ENCODE results near the gene LDAH. TPM values are rescaled to one million over a fixed set of nuclear protein-coding genes. Genes with fewer than 3 reads are reported as not detected.
A peak's percentile ranks its signal among the peaks of the same experiment; 100 is the strongest.

Gene LDAH
- total RNA-seq, 2 experiments from 2014 or later = 27.0 to 32.8 TPM

DNA sequence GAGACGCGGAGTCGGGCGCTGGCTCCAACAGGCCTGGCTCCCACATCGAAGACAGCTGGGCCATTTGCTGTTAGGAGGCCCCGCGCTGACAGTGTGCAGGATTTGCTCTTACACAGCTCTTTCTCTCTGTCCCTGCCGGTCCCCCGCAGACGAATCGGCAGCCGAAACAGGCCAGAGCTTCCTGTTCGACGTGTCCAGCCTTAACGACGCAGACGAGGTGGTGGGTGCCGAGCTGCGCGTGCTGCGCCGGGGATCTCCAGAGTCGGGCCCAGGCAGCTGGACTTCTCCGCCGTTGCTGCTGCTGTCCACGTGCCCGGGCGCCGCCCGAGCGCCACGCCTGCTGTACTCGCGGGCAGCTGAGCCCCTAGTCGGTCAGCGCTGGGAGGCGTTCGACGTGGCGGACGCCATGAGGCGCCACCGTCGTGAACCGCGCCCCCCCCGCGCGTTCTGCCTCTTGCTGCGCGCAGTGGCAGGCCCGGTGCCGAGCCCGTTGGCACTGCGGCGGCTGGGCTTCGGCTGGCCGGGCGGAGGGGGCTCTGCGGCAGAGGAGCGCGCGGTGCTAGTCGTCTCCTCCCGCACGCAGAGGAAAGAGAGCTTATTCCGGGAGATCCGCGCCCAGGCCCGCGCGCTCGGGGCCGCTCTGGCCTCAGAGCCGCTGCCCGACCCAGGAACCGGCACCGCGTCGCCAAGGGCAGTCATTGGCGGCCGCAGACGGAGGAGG, 152.4 kb downstream of the LDAH start:
- Mint-ChIP-seq H3K27ac (no peak overlapping the region), H3K4me1 (peaks cover 3% of the 10 kb centered on the region), H3K27me3 (peaks cover 43% of the 10 kb centered on the region), H3K4me3 (no peak overlapping the region), H3K9me3 (ENCODE audit: low read depth) (no peaks in the 10 kb centered on the region), H3K36me3 (ENCODE audit: low read depth) (no peaks in the 10 kb centered on the region)
- intact Hi-C loops (cut with DNase I, micrococcal nuclease) = no loop called here
- POLR2A ChIA-PET = no interaction called here
- no peak for ATAC-seq
- DNase-seq = no peak
- CTCF ChIA-PET = interaction anchor here (0.6 to 1.6 kb wide), 5 partner anchors 9 to 293 kb away, joined by 3 to 5 read pairs (median 3); no protein-coding TSS in a partner anchor

DNA sequence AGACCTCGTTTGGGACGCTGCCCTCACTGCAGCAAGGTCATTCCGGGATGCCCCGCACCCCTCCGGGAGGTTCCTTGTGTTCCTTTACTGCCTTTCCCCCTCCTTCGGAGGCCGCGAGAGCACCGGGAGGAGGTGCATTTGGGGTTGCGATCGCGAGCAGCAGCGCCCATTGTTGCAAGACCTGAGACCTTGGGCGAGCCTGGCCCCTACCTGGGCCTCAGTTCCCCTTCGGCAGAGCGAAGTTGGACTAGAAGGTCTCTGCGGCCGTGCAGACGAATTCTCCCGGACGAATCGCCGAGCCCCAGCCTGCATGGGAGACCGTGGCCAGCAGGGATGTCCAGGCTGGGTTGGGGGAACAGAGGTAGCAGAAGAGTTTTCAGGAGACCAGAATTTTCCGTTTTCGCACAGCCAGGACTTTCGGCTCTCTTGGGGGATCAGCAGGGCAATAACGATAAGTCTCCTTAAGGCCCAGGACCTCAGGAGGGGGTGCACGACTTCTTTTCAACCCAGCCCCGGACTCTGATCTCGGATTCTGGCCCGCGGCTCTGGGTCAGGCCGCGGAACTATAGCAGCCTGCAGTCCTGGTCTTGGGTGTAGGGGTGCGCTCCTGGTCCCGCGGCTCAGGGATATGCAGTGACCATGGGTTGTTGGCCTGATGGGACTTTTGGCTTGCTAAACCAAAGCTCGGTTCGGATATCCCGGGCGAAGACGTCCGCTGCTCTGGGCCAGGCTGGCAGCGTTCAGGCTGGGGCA, 153.2 kb downstream of the LDAH start:
- POLR2A ChIA-PET = no interaction called here
- CTCF ChIA-PET = interaction anchor here (0.6 to 1.6 kb wide), 3 partner anchors 9 to 294 kb away, joined by 3 to 5 read pairs (median 3); no protein-coding TSS in a partner anchor
- intact Hi-C loops (cut with DNase I, micrococcal nuclease) = loop anchor here (5.0 to 10.0 kb wide), 3 partner anchors 153 to 1317 kb away; partner anchors contain the start of gene LDAH (in 2 of the 2)
- Mint-ChIP-seq H3K9me3 (ENCODE audit: low read depth) (no peaks in the 10 kb centered on the region), H3K36me3 (ENCODE audit: low read depth) (no peaks in the 10 kb centered on the region), H3K27me3 (peaks cover 49% of the 10 kb centered on the region), H3K27ac (no peak overlapping the region), H3K4me1 (peaks cover 3% of the 10 kb centered on the region), H3K4me3 (no peak overlapping the region)
- no peak for ATAC-seq
- no peak for DNase-seq

- H3K27ac Mint-ChIP-seq = no peak overlapping the region
- intact Hi-C loops (cut with DNase I, micrococcal nuclease) = loop anchor here (5.0 to 10.0 kb wide), 3 partner anchors 153 to 1317 kb away; partner anchors contain the start of gene LDAH (in 2 of the 2)
- POLR2A ChIA-PET = no interaction called here
- no peaks in the 10 kb centered on the region for H3K9me3 Mint-ChIP-seq (ENCODE audit: low read depth)
- H3K27me3 Mint-ChIP-seq = peaks cover 56% of the 10 kb centered on the region
- H3K4me1 Mint-ChIP-seq = peaks cover 3% of the 10 kb centered on the region
- DNase-seq = no peak
- H3K4me3 Mint-ChIP-seq = no peak overlapping the region
- H3K36me3 Mint-ChIP-seq (ENCODE audit: low read depth) = no peaks in the 10 kb centered on the region
- ATAC-seq = no peak
- CTCF ChIA-PET = no interaction called here
These were observed 153.9 kb downstream of the LDAH start for GRCh38 chr2:20668871-20669475.

DNA sequence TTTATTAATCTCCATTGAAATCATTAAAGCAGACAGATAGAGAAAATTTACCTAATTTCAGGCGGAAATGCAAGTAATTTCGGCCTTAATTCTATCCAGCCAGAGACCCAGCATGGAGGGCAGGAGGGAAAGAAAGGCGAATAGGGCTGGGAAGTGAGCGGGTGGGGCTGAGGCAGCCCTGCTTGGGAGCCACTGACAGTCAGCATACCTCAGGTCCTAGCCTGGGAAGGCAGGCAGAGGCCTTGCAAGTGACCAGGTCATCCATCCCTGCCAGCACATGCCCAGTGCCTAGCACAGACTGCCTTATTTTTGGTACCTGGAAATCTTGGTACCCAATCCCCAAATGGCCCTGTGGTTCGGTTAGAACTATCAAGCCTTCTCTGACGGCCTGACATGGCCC, 154.4 kb downstream of the LDAH start:
- ATAC-seq (no peak), DNase-seq (no peak)
- Mint-ChIP-seq H3K27ac (no peak overlapping the region), H3K4me1 (peaks cover 3% of the 10 kb centered on the region), H3K27me3 (peaks cover 62% of the 10 kb centered on the region), H3K9me3 (ENCODE audit: low read depth) (no peaks in the 10 kb centered on the region), H3K4me3 (no peak overlapping the region), H3K36me3 (ENCODE audit: low read depth) (no peaks in the 10 kb centered on the region)
- intact Hi-C loops (cut with DNase I, micrococcal nuclease) = loop anchor here (5.0 to 10.0 kb wide), 3 partner anchors 154 to 1316 kb away; partner anchors contain the start of gene LDAH (in 2 of the 2)
- POLR2A ChIA-PET = no interaction called here
- CTCF ChIA-PET = interaction anchor here (1.3 kb wide), 1 partner anchor 295 kb away, joined by 3 read pairs; no protein-coding TSS in a partner anchor

- Mint-ChIP-seq H3K4me1 (peaks cover 3% of the 10 kb centered on the region), H3K27me3 (peaks cover 61% of the 10 kb centered on the region), H3K36me3 (ENCODE audit: low read depth) (no peaks in the 10 kb centered on the region), H3K4me3 (no peak overlapping the region), H3K27ac (no peak overlapping the region), H3K9me3 (ENCODE audit: low read depth) (no peaks in the 10 kb centered on the region)
- ChIA-PET CTCF (interaction anchor here (1.3 kb wide), 1 partner anchor 296 kb away, joined by 3 read pairs; no protein-coding TSS in a partner anchor), POLR2A (no interaction called here)
- ATAC-seq (no peak), DNase-seq (no peak)
- intact Hi-C loops (cut with DNase I, micrococcal nuclease) = loop anchor here (2.0 to 10.0 kb wide), 4 partner anchors 17 to 1315 kb away; partner anchors contain the start of genes LDAH (in 2 of the 2) and HS1BP3 (in 1 of the 2)
These were observed 155.1 kb downstream of the LDAH start for GRCh38 chr2:20667531-20668401.

DNA sequence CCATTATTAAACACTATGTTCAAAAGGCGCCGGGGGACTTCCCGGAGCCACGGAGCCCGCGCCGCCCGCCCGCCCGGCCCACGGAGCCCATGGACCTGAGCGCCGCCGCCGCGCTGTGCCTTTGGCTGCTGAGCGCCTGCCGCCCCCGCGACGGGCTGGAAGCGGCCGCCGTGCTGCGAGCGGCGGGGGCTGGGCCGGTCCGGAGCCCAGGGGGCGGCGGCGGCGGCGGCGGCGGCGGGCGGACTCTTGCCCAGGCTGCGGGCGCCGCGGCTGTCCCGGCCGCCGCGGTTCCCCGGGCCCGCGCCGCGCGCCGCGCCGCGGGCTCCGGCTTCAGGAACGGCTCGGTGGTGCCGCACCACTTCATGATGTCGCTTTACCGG, 155.8 kb downstream of the LDAH start:
- intact Hi-C loops (cut with DNase I, micrococcal nuclease) = loop anchor here (2.0 to 10.0 kb wide), 4 partner anchors 16 to 1315 kb away; partner anchors contain the start of genes LDAH (in 2 of the 2) and HS1BP3 (in 1 of the 2)
- Mint-ChIP-seq H3K9me3 (ENCODE audit: low read depth) (no peaks in the 10 kb centered on the region), H3K4me3 (no peak overlapping the region), H3K27me3 (peaks cover 60% of the 10 kb centered on the region), H3K4me1 (peaks cover 3% of the 10 kb centered on the region), H3K27ac (no peak overlapping the region), H3K36me3 (ENCODE audit: low read depth) (no peaks in the 10 kb centered on the region)
- POLR2A ChIA-PET = no interaction called here
- CTCF ChIA-PET = interaction anchor here (1.3 kb wide), 1 partner anchor 297 kb away, joined by 3 read pairs; no protein-coding TSS in a partner anchor
- peak; percentile 28 for ATAC-seq
- DNase-seq = no peak

DNA sequence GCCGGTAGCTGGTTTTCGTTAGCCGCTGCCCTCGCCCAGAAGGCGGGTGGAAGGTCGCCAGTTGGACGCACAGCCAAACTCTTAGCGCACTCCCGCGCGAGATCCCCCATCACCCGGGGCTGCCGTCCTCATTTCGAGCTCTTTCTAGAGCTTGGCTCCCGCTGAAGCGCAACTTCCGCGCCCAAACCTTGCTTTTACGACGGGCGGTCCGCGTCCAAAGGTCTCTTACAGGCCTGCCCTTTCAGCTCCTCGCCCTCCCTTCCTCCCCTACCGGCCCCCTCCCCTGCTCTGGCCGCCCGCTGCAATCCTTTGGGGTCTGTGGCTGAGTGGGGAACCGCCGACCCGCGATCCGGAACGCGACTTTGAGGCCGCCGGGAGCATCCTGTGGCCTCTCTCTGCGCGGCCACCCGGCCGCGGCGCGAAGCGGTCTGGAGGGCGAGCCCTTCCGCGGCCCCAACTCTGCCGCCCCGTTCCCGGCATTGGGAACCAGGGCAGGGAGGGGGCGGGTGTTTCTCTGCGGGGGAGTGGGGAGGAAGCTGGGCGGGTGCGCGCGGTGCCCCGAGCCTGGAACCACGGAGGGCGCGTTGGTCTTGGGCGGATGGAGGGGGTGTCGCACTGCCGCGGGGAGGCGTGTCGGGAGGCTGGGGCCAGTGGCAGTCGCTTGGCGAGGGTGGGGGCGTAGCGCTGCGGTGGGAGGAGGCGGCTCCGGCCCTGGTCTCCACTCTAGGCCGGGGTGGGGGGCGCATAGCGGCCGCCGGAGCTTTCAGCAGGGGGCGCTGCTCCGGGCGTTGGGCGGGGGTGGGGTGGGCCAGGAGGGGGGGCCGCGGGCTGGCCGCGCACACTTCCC, 156.4 kb downstream of the LDAH start, which contains the start of gene GDF7:
GDF7 (plus strand) TSS at position 841 of the 847 bp plus-strand sequence. CDS start 96 bp downstream, outside the sequence.
- ChIA-PET POLR2A (no interaction called here), CTCF (interaction anchor here (0.6 to 1.5 kb wide), 8 partner anchors 9 to 336 kb away, joined by 3 to 11 read pairs (median 4); no protein-coding TSS in a partner anchor)
- peak; percentile 23 for ATAC-seq
- H3K27me3 Mint-ChIP-seq = peaks cover 55% of the 10 kb centered on the region
- no peaks in the 10 kb centered on the region for H3K36me3 Mint-ChIP-seq (ENCODE audit: low read depth)
- no peaks in the 10 kb centered on the region for H3K9me3 Mint-ChIP-seq (ENCODE audit: low read depth)
- peak within 1 kb of the TSS; percentile 69 for H3K4me3 Mint-ChIP-seq
- intact Hi-C loops (cut with DNase I, micrococcal nuclease) = loop anchor here (2.0 to 10.0 kb wide), 4 partner anchors 16 to 1314 kb away; partner anchors contain the start of genes LDAH (in 2 of the 2) and HS1BP3 (in 1 of the 2)
- peak; percentile 41 for DNase-seq
- H3K27ac Mint-ChIP-seq = no peak within 1 kb of the TSS
- peaks cover 3% of the 10 kb centered on the region for H3K4me1 Mint-ChIP-seq

- no peaks in the 10 kb centered on the region for H3K36me3 Mint-ChIP-seq (ENCODE audit: low read depth)
- intact Hi-C loops (cut with DNase I, micrococcal nuclease) = loop anchor here (2.0 to 10.0 kb wide), 4 partner anchors 15 to 1314 kb away; partner anchors contain the start of genes LDAH (in 2 of the 2) and HS1BP3 (in 1 of the 2)
- peaks cover 3% of the 10 kb centered on the region for H3K4me1 Mint-ChIP-seq
- peak overlapping the region; percentile 69 for H3K4me3 Mint-ChIP-seq
- ATAC-seq (no peak), DNase-seq (no peak)
- no peak overlapping the region for H3K27ac Mint-ChIP-seq
- H3K27me3 Mint-ChIP-seq = peaks cover 55% of the 10 kb centered on the region
- no peaks in the 10 kb centered on the region for H3K9me3 Mint-ChIP-seq (ENCODE audit: low read depth)
- POLR2A ChIA-PET = no interaction called here
- CTCF ChIA-PET = interaction anchor here (0.6 to 1.5 kb wide), 8 partner anchors 9 to 335 kb away, joined by 3 to 11 read pairs (median 4); no protein-coding TSS in a partner anchor
These were observed 156.9 kb downstream of the LDAH start for GRCh38 chr2:20666005-20666303.

- Mint-ChIP-seq H3K4me1 (peaks cover 3% of the 10 kb centered on the region), H3K36me3 (ENCODE audit: low read depth) (no peaks in the 10 kb centered on the region), H3K27ac (no peak overlapping the region), H3K4me3 (peak overlapping the region; percentile 36), H3K27me3 (peaks cover 58% of the 10 kb centered on the region), H3K9me3 (ENCODE audit: low read depth) (no peaks in the 10 kb centered on the region)
- DNase-seq (no peak), ATAC-seq (no peak)
- POLR2A ChIA-PET = interaction anchor here (0.7 kb wide), 1 partner anchor 222 kb away, joined by 6 read pairs; no protein-coding TSS in a partner anchor
- CTCF ChIA-PET = interaction anchor here (0.6 to 1.5 kb wide), 7 partner anchors 10 to 335 kb away, joined by 3 to 11 read pairs (median 4); no protein-coding TSS in a partner anchor
- intact Hi-C loops (cut with DNase I, micrococcal nuclease) = loop anchor here (2.0 to 10.0 kb wide), 4 partner anchors 15 to 1313 kb away; partner anchors contain the start of genes LDAH (in 2 of the 2) and HS1BP3 (in 1 of the 2)
These were observed 157.5 kb downstream of the LDAH start for GRCh38 chr2:20665243-20666004.

All from activated CD4-positive, alpha-beta T cell treated with anti-CD3 and anti-CD28 coated beads for 36 hours (primary cell).